DND-41 (cell line): Measurements from ENCODE around the gene EXTL1.

ENCODE experiments used
- EZH2 ChIP-seq: IDR thresholded peaks from 3 replicates; pipeline ENCODE4 v1.6.1; 2012; ENCODE audit warnings: borderline replicate concordance, low read depth, mild to moderate bottlenecking, moderate library complexity, low read length, inconsistent platforms; ENCODE audit not compliant: severe bottlenecking
- TF ChIP-seq, protein P1 (sequence below): IDR thresholded peaks from 2 replicates; pipeline ENCODE4 v1.5.1; 2012; ENCODE audit warnings: borderline replicate concordance, low read length, moderate library complexity, mild to moderate bottlenecking; ENCODE audit not compliant: poor library complexity, severe bottlenecking; ENCODE audit errors: extremely low read depth

DNA sequence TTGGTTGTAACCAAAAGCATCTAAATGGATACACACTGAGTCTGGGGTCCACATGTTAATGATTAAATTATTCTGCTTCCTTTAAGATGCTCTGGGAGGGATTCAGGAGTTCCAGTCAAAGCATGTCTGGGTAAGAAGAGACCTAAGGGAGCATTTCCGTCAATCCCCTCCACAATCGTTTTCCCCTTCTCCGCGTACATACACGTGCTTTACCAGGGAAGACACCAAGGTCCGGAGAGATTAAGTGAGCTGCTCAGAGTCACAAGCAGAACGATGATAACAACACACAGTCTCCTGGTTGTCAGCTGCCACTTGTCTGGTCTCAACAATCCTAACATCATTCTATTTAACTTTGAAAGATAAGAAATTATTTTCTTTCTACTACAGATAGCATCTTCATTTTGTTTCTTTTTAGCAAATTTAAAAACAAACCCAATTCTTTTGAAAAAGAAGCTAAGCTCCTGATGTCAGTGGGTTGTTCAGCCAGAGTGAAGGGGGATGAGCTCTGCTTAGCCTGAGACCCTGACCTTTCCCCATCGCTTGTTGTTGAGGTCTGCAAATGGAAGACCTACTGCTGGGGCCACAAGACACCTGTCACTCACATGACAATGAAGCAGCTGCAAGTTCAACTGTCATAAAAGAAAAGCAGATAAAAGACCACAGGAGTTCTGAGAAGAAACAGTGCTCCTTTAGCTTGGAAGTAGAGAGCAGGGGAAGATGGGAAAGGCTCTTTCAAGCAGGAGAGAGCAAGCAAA lies 28.2 kb upstream of the EXTL1 start:
- TF ChIP-seq, protein P1, sequence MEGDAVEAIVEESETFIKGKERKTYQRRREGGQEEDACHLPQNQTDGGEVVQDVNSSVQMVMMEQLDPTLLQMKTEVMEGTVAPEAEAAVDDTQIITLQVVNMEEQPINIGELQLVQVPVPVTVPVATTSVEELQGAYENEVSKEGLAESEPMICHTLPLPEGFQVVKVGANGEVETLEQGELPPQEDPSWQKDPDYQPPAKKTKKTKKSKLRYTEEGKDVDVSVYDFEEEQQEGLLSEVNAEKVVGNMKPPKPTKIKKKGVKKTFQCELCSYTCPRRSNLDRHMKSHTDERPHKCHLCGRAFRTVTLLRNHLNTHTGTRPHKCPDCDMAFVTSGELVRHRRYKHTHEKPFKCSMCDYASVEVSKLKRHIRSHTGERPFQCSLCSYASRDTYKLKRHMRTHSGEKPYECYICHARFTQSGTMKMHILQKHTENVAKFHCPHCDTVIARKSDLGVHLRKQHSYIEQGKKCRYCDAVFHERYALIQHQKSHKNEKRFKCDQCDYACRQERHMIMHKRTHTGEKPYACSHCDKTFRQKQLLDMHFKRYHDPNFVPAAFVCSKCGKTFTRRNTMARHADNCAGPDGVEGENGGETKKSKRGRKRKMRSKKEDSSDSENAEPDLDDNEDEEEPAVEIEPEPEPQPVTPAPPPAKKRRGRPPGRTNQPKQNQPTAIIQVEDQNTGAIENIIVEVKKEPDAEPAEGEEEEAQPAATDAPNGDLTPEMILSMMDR: no peak
- no peak for TF ChIP-seq EZH2
